ENCODE results near the gene DACH1.

Gene DACH1

GRCh38 chr13:71856548-71857043, 10.4 kb downstream of the DACH1 start:
- Histone ChIP-seq H3K27ac (no peak overlapping the region), H3K4me3 (IDR thresholded peaks at IDR 0.05; ENCODE audit: insufficient read depth, low read depth, low read length) (no peak overlapping the region), H3K36me3 (ENCODE audit: insufficient read depth) (no peaks in the 10 kb centered on the region), H3K4me1 (ENCODE audit: low read depth, poor library complexity, severe bottlenecking) (no peaks in the 10 kb centered on the region), H3K9ac (no peak overlapping the region), H3K4me2 (no peak overlapping the region), H3K79me2 (ENCODE audit: insufficient read depth, low read depth) (no peaks in the 10 kb centered on the region), H3K27me3 (ENCODE audit: insufficient read depth, low read depth) (no peaks in the 10 kb centered on the region), H4K20me1 (ENCODE audit: insufficient read depth) (no peaks in the 10 kb centered on the region), H2AFZ (ENCODE audit: low read depth) (no peak overlapping the region)
- TF ChIP-seq CTCF (conservative IDR thresholded peaks at IDR 0.05; ENCODE audit: low read depth, low read length) = no peak

GRCh38 chr13:71854401-71854800, 12.6 kb downstream of the DACH1 start:
- Histone ChIP-seq H3K4me3 (IDR thresholded peaks at IDR 0.05; ENCODE audit: insufficient read depth, low read depth, low read length) (no peak overlapping the region), H2AFZ (ENCODE audit: low read depth) (no peak overlapping the region)
- no peak for TF ChIP-seq CTCF (conservative IDR thresholded peaks at IDR 0.05; ENCODE audit: low read depth, low read length)

GRCh38 chr13:71853725-71854124, 13.3 kb downstream of the DACH1 start:
- no peaks in the 10 kb centered on the region for H3K27me3 ChIP-seq (ENCODE audit: insufficient read depth, low read depth)
- no peak for TF ChIP-seq CTCF (conservative IDR thresholded peaks at IDR 0.05; ENCODE audit: low read depth, low read length)
- no peak overlapping the region for H2AFZ ChIP-seq (ENCODE audit: low read depth)
- H3K27ac ChIP-seq = no peak overlapping the region
- no peak overlapping the region for H3K9ac ChIP-seq
- no peak overlapping the region for H3K4me3 ChIP-seq (IDR thresholded peaks at IDR 0.05; ENCODE audit: insufficient read depth, low read depth, low read length)
- H3K4me1 ChIP-seq (ENCODE audit: low read depth, poor library complexity, severe bottlenecking) = no peaks in the 10 kb centered on the region
- no peak overlapping the region for H3K4me2 ChIP-seq
- no peaks in the 10 kb centered on the region for H3K79me2 ChIP-seq (ENCODE audit: insufficient read depth, low read depth)
- no peaks in the 10 kb centered on the region for H4K20me1 ChIP-seq (ENCODE audit: insufficient read depth)
- H3K36me3 ChIP-seq (ENCODE audit: insufficient read depth) = no peaks in the 10 kb centered on the region

More at GRCh38 chr13:71854401-71854800, 12.6 kb downstream of the DACH1 start:
- Histone ChIP-seq H4K20me1 (ENCODE audit: insufficient read depth) (no peaks in the 10 kb centered on the region), H3K4me2 (no peak overlapping the region), H3K27ac (no peak overlapping the region), H3K79me2 (ENCODE audit: insufficient read depth, low read depth) (no peaks in the 10 kb centered on the region), H3K4me1 (ENCODE audit: low read depth, poor library complexity, severe bottlenecking) (no peaks in the 10 kb centered on the region), H3K36me3 (ENCODE audit: insufficient read depth) (no peaks in the 10 kb centered on the region), H3K27me3 (ENCODE audit: insufficient read depth, low read depth) (no peaks in the 10 kb centered on the region), H3K9ac (no peak overlapping the region)

GRCh38 chr13:71852736-71853135, 14.3 kb downstream of the DACH1 start:
- H4K20me1 ChIP-seq (ENCODE audit: insufficient read depth) = no peaks in the 10 kb centered on the region
- no peak for TF ChIP-seq CTCF (conservative IDR thresholded peaks at IDR 0.05; ENCODE audit: low read depth, low read length)
- H3K36me3 ChIP-seq (ENCODE audit: insufficient read depth) = no peaks in the 10 kb centered on the region
- H3K4me2 ChIP-seq = no peak overlapping the region
- H3K27ac ChIP-seq = no peak overlapping the region
- no peak overlapping the region for H3K4me3 ChIP-seq (IDR thresholded peaks at IDR 0.05; ENCODE audit: insufficient read depth, low read depth, low read length)
- no peak overlapping the region for H3K9ac ChIP-seq
- no peaks in the 10 kb centered on the region for H3K4me1 ChIP-seq (ENCODE audit: low read depth, poor library complexity, severe bottlenecking)
- H3K79me2 ChIP-seq (ENCODE audit: insufficient read depth, low read depth) = no peaks in the 10 kb centered on the region
- H3K27me3 ChIP-seq (ENCODE audit: insufficient read depth, low read depth) = no peaks in the 10 kb centered on the region
- no peak overlapping the region for H2AFZ ChIP-seq (ENCODE audit: low read depth)

Data from KMS-11 (cell line).